Sigmoid colon (tissue), 4 donors: Measurements from ENCODE around the gene NUFIP2.

ENCODE experiments used
- CTCF ChIP-seq, 4 experiments: fragments of 450-650 bp in 3 of 4; fragments of 200-600 bp in 1 of 4; IDR thresholded peaks; one replicate each; pipeline ENCODE4 v1.5.1; 2016 to 2019; ENCODE audit warnings: antibody characterized with exemption in 4 of 4, mild to moderate bottlenecking in 3 of 4, moderate library complexity in 2 of 4
- EP300 ChIP-seq, 4 donors: sonication (generic); formaldehyde crosslinking; IDR thresholded peaks; one replicate each; pipeline ENCODE4 v1.6.1; 2017; ENCODE audit warnings: antibody characterized with exemption in 4 of 4
- POLR2A ChIP-seq, 2 donors: fragments of 450-650 bp; IDR thresholded peaks; one replicate each; pipeline ENCODE4 v1.6.1; 2016; ENCODE audit warnings: antibody characterized with exemption in 2 of 2, mild to moderate bottlenecking in 2 of 2, moderate library complexity in 2 of 2
- POLR2AphosphoS5 ChIP-seq, 4 donors: sonication (generic); formaldehyde crosslinking; IDR thresholded peaks; one replicate each; pipeline ENCODE4 v1.6.1; 2017; ENCODE audit warnings: antibody characterized with exemption in 4 of 4

- TF ChIP-seq CTCF (IDR thresholded peaks at IDR 0.05) (no peak), EP300 (IDR thresholded peaks at IDR 0.05) (no peak), POLR2A (IDR thresholded peaks at IDR 0.05) (no peak), POLR2AphosphoS5 (IDR thresholded peaks at IDR 0.05) (no peak)
Measured at GRCh38 chr17:29246628-29247027, 47.3 kb downstream of the NUFIP2 start, which contains the start of gene CRYBA1.
